Muscle of arm (tissue), 12 donors: ENCODE data around the gene MTX2. TPM values are rescaled to one million over a fixed set of nuclear protein-coding genes. Genes with fewer than 3 reads are reported as not detected.
"Not testable (repeated sequence)": the region's sequence is repeated elsewhere in the genome, so short reads cannot be mapped to it uniquely, and the experiment has no call there.

Experiments used
- DNase-seq: peaks from one replicate; pipeline ENCODE4 v3.0.0-alpha.2; 2013
- polyA plus RNA-seq, 12 donors: library from polyadenylated mRNA; unstranded; fragments of 120-200 nt; gene quantifications; one replicate each; pipeline ENCODE4 v1.2.1, GENCODE V29; 2013; ENCODE audit not compliant: insufficient read length in 12 of 12

MTX2 gene
- polyA plus RNA-seq, 12 donors = 47.9 to 66.8 (median 60.2) TPM; not detected in 1

GRCh38 chr2:176368349-176368748 lies 99.1 kb downstream of the MTX2 start:
- no peak for DNase-seq

GRCh38 chr2:176370467-176371171 lies 101.4 kb downstream of the MTX2 start:
- no peak for DNase-seq

GRCh38 chr2:176373155-176373554 lies 103.9 kb downstream of the MTX2 start:
- DNase-seq = not testable (repeated sequence)

GRCh38 chr2:176378323-176378722 lies 109.1 kb downstream of the MTX2 start:
- DNase-seq = no peak

- no peak for DNase-seq
Observed at GRCh38 chr2:176380341-176380740, 111.1 kb downstream of the MTX2 start.

GRCh38 chr2:176383100-176383499 lies 113.9 kb downstream of the MTX2 start:
- DNase-seq = no peak

GRCh38 chr2:176383836-176384442 lies 114.7 kb downstream of the MTX2 start:
- DNase-seq = no peak

- no peak for DNase-seq
Observed at GRCh38 chr2:176385219-176385759, 116.0 kb downstream of the MTX2 start.

- no peak for DNase-seq
Observed at GRCh38 chr2:176385838-176386237, 116.6 kb downstream of the MTX2 start.

Other genes with a start within 250 kb of the MTX2 start
- gene EVX2, start 185.5 kb upstream of the MTX2 start, polyA plus RNA-seq = under 1 TPM in 2 of 12 donors, not detected in 10; 0.04 TPM
- gene HOXD13, start 176.7 kb upstream of the MTX2 start, polyA plus RNA-seq = 1 to 10 TPM in 1 of 12 donors, under 1 TPM in 4, not detected in 7; 0.30 to 2.5 (median 0.63) TPM
- under 1 TPM in 2 of 12 donors, not detected in 10; 0.15 to 0.37 TPM for gene HOXD12, start 169.6 kb upstream of the MTX2 start, polyA plus RNA-seq
- gene HOXD11, start 162.2 kb upstream of the MTX2 start, polyA plus RNA-seq = 1 to 10 TPM in 5 of 12 donors, under 1 TPM in 3, not detected in 4; 0.17 to 6.9 (median 2.0) TPM
- 10 to 100 TPM in 1 of 12 donors, 1 to 10 TPM in 4, under 1 TPM in 4, not detected in 3; 0.33 to 21.6 (median 3.4) TPM for gene HOXD10, start 152.7 kb upstream of the MTX2 start, polyA plus RNA-seq
- 10 to 100 TPM in 1 of 12 donors, 1 to 10 TPM in 10, not detected in 1; 3.5 to 12.5 (median 6.0) TPM for gene HOXD9, start 146.7 kb upstream of the MTX2 start, polyA plus RNA-seq
- 10 to 100 TPM in 11 of 12 donors, not detected in 1; 27.3 to 47.7 (median 42.5) TPM for gene HOXD8, start 139.7 kb upstream of the MTX2 start, polyA plus RNA-seq
- gene HOXD4, start 117.9 kb upstream of the MTX2 start, polyA plus RNA-seq = 10 to 100 TPM in 3 of 12 donors, 1 to 10 TPM in 8, not detected in 1; 4.9 to 14.8 (median 5.9) TPM
- 1 to 10 TPM in 10 of 12 donors, not detected in 2; 1.8 to 4.8 (median 2.4) TPM for gene HOXD3, start 112.1 kb upstream of the MTX2 start, polyA plus RNA-seq
- 1 to 10 TPM in 8 of 12 donors, under 1 TPM in 2, not detected in 2; 0.85 to 2.6 (median 1.4) TPM for gene HOXD1, start 80.8 kb upstream of the MTX2 start, polyA plus RNA-seq